ENCODE results near the gene ELFN1. TPM values are rescaled to one million over a fixed set of nuclear protein-coding genes. Genes with fewer than 3 reads are reported as not detected.

The ELFN1 gene
- total and polyA plus RNA-seq, 2 donors (not counting 3 experiments of a cell fraction or from before 2014, with no cell fraction given), result 0.37 to 1.0 TPM

- dilution Hi-C loops (cut with MboI; ENCODE audit: extremely low pct_ligation_motif_present, low sequenced_read_pairs) (no loop called here), intact Hi-C loops (cut with micrococcal nuclease) (no loop called here)
- no peak overlapping the region for H3K9ac ChIP-seq (replicated peaks; ENCODE audit: extremely low read depth, insufficient read depth, low read length)
- POLR2A ChIA-PET, result no interaction called here
- no peak for DNase-seq (ENCODE audit: low read depth, low spot score)
- BruUV-seq (replicated peaks), result no TSS peak
- no peak overlapping the region for H2AFZ ChIP-seq (ENCODE audit: low read depth, low read length)
- no peak for TF ChIP-seq MYC (IDR thresholded peaks at IDR 0.05; ENCODE audit: low read depth, low read length)
- TF ChIP-seq JUN (IDR thresholded peaks at IDR 0.05; ENCODE audit: borderline replicate concordance, insufficient read depth, insufficient read length, low read depth), result no peak
- no peak for TF ChIP-seq POLR2AphosphoS5 (IDR thresholded peaks at IDR 0.05; ENCODE audit: insufficient read depth, low read depth, low read length)
- TF ChIP-seq EZH2 (IDR thresholded peaks at IDR 0.05; ENCODE audit: borderline replicate concordance, low read depth, low read length, severe bottlenecking), result no peak
- no peak for TF ChIP-seq POLR2A (IDR thresholded peaks at IDR 0.05; ENCODE audit: low read depth, low read length)
- TF ChIP-seq GATA2 (IDR thresholded peaks at IDR 0.05; ENCODE audit: insufficient read depth, insufficient read length, low read depth, low read length), result no peak
- TF ChIP-seq CTCF (IDR thresholded peaks at IDR 0.05; ENCODE audit: extremely low read depth in 1 of 2, insufficient read depth in 1 of 2, low read depth in 1 of 2, low read length in 2 of 2), result no peak
- no peak for TF ChIP-seq MAX (IDR thresholded peaks at IDR 0.05; ENCODE audit: insufficient read depth, insufficient read length)
- no peak for TF ChIP-seq FOS (IDR thresholded peaks at IDR 0.05; ENCODE audit: borderline replicate concordance, insufficient read depth, low read length)
- H3K79me2 ChIP-seq (ENCODE audit: control insufficient read depth, insufficient read depth, low read length), result no peaks in the 10 kb centered on the region
- H3K27ac ChIP-seq (ENCODE audit: insufficient read depth, low read depth, low read length), result no peak overlapping the region
- no peaks in the 10 kb centered on the region for H4K20me1 ChIP-seq (replicated peaks; ENCODE audit: control insufficient read depth, extremely low read depth, insufficient read depth, low read length)
- H3K4me3 ChIP-seq (replicated peaks in 1 of 3; ENCODE audit: insufficient read depth in 1 of 3, low read depth in 1 of 3, low read length in 3 of 3), result no peak overlapping the region
- CTCF ChIA-PET, result no interaction called here
- H3K9me1 ChIP-seq (replicated peaks; ENCODE audit: control insufficient read depth, extremely low read depth, insufficient read depth, low read length), result no peaks in the 10 kb centered on the region
- H3K4me1 ChIP-seq (ENCODE audit: control insufficient read depth, extremely low read depth, insufficient read depth, low read length), result no peaks in the 10 kb centered on the region
- no peak for FAIRE-seq
- H3K36me3 ChIP-seq (ENCODE audit: control insufficient read depth in 2 of 2, extremely low read depth in 1 of 2, insufficient read depth in 2 of 2, low read length in 2 of 2), result no peaks in the 10 kb centered on the region
- H3K4me2 ChIP-seq (ENCODE audit: insufficient read depth, low read length), result no peak overlapping the region
- no peaks in the 10 kb centered on the region for H3K9me3 ChIP-seq (replicated peaks; ENCODE audit: control insufficient read depth, insufficient read depth, low read length)
- no peaks in the 10 kb centered on the region for H3K27me3 ChIP-seq (ENCODE audit: control insufficient read depth in 2 of 2, insufficient read depth in 2 of 2, low read length in 2 of 2)
Measured at GRCh38 chr7:1732072-1732471, 62.0 kb downstream of the ELFN1 start.

Data from endothelial cell of umbilical vein (primary cell).